Panc1 (cell line): ENCODE results near the gene UNC13A. TPM values are rescaled to one million over a fixed set of nuclear protein-coding genes. Genes with fewer than 3 reads are reported as not detected.

Experiments
- ATAC-seq: fragments of 200-7000 bp; cut with Tn5 transposase; 2 replicates; pipeline ENCODE4 v1.9.1; 2020; ENCODE audit warnings: mild to moderate bottlenecking, moderate library complexity
- BruUV-seq: library from RNA; stranded (reverse); fragments of 400-500 nt; replicated peaks from 2 replicates; lab custom pipeline; 2021; lab: Mats Ljungman, UMichigan
- CTCF ChIA-PET: fragments of 300-600 bp; sonication (Branson Sonifier 250); formaldehyde crosslinking; loops from one replicate; lab custom pipeline; 2022; ENCODE audit warnings: antibody characterized with exemption; lab: Charles Lee
- POLR2A ChIA-PET: fragments of 300-600 bp; sonication (Branson Sonifier 250); formaldehyde crosslinking; loops from one replicate; lab custom pipeline; 2022; ENCODE audit warnings: antibody characterized with exemption; lab: Charles Lee
- DNase-seq: peaks from one replicate; pipeline ENCODE4 v3.0.0-alpha.2; 2010; ENCODE audit warnings: low read depth, low spot score
- H3K27ac ChIP-seq: 2 replicates; pipeline ENCODE4 v1.5.1; 2011; ENCODE audit warnings: mild to moderate bottlenecking, low read length, inconsistent platforms
- H3K27me3 ChIP-seq: fragments of 200-500 bp; sonication (Bioruptor generic); 2 replicates; pipeline ENCODE4 v1.6.0; 2014; ENCODE audit warnings: low read length, inconsistent platforms; ENCODE audit not compliant: control insufficient read depth, insufficient read depth
- H3K36me3 ChIP-seq: fragments of 200-500 bp; sonication (Bioruptor generic); 2 replicates; pipeline ENCODE4 v1.5.1; 2014; ENCODE audit warnings: inconsistent platforms, mild to moderate bottlenecking, low read length, moderate library complexity; ENCODE audit not compliant: control insufficient read depth, insufficient read depth
- H3K4me1 ChIP-seq: 2 replicates; pipeline ENCODE4 v1.5.1; 2011; ENCODE audit warnings: inconsistent platforms, mild to moderate bottlenecking, low read length, moderate library complexity; ENCODE audit not compliant: control insufficient read depth, insufficient read depth
- H3K4me3 ChIP-seq, 2 experiments: 2 replicates each; pipeline ENCODE4 v1.5.1; 2011 to 2012; ENCODE audit warnings: low read depth in 2 of 2, low read length in 2 of 2, mild to moderate bottlenecking in 2 of 2, inconsistent platforms in 1 of 2, moderate library complexity in 1 of 2
- H3K9me3 ChIP-seq: fragments of 200-500 bp; sonication (Bioruptor generic); 2 replicates; pipeline ENCODE4 v1.5.1; 2014; ENCODE audit warnings: low read depth, mild to moderate bottlenecking, inconsistent platforms, low read length, moderate library complexity; ENCODE audit not compliant: control insufficient read depth, insufficient read depth
- POLR2AphosphoS5 ChIP-seq: IDR thresholded peaks from 2 replicates; pipeline ENCODE4 v1.6.1; 2012; ENCODE audit warnings: mild to moderate bottlenecking, low read depth, low read length, moderate library complexity
- REST ChIP-seq, 2 experiments: IDR thresholded peaks; 2 replicates each; pipeline ENCODE4 v1.6.1; 2011 to 2012; ENCODE audit warnings: low read depth in 2 of 2, control low read depth in 1 of 2, low read length in 1 of 2, mild to moderate bottlenecking in 1 of 2, moderate library complexity in 1 of 2; ENCODE audit not compliant: insufficient read depth in 1 of 2
- SIN3A ChIP-seq: IDR thresholded peaks from 2 replicates; pipeline ENCODE4 v1.6.1; 2012; ENCODE audit warnings: low read depth, mild to moderate bottlenecking, low read length, moderate library complexity, borderline replicate concordance; ENCODE audit not compliant: insufficient read depth
- TCF7L2 ChIP-seq: IDR thresholded peaks from 2 replicates; pipeline ENCODE4 v1.6.1; 2011; ENCODE audit warnings: mild to moderate bottlenecking, low read depth, low read length, inconsistent platforms
- in situ Hi-C: cut with HindIII; loops from 2 replicates; pipeline ENCODE4 v1.10.0; 2016; ENCODE audit warnings: low sequenced_read_pairs, low pct_unique_long_range_greater_than_20kb
- intact Hi-C: fragments of 100-400 bp; cut with micrococcal nuclease; formaldehyde crosslinking; loops from one replicate; pipeline ENCODE4 v1.10.0; 2022; ENCODE audit not compliant: unreplicated experiment
- total RNA-seq: library from RNA; stranded (reverse); gene quantifications from one replicate; pipeline ENCODE4 v1.2.1, GENCODE V29; 2021; ENCODE audit not compliant: unreplicated experiment
- TF ChIP-seq, protein P1 (sequence below): fragments of 450-650 bp; IDR thresholded peaks from 2 replicates; pipeline ENCODE4 v1.5.1; 2017; ENCODE audit warnings: mild to moderate bottlenecking

Gene UNC13A
- total RNA-seq, 1 experiment from 2014 or later: 0.46 TPM

- intact Hi-C loops (no loop called here), in situ Hi-C loops (no loop called here)
- no peaks in the 10 kb centered on the region for H3K9me3 ChIP-seq
- POLR2A ChIA-PET: no interaction called here
- H3K27ac ChIP-seq: no peak overlapping the region
- H3K27me3 ChIP-seq: no peaks in the 10 kb centered on the region
- CTCF ChIA-PET: no interaction called here
- no peak overlapping the region for H3K4me3 ChIP-seq
- TF ChIP-seq POLR2AphosphoS5: no peak
- TF ChIP-seq SIN3A: no peak
- TF ChIP-seq TCF7L2: no peak
- TF ChIP-seq REST (IDR thresholded peaks at IDR 0.05; ENCODE audit: insufficient read depth in 1 of 2, low read depth in 2 of 2, low read length in 1 of 2): no peak
- TF ChIP-seq, protein P1, sequence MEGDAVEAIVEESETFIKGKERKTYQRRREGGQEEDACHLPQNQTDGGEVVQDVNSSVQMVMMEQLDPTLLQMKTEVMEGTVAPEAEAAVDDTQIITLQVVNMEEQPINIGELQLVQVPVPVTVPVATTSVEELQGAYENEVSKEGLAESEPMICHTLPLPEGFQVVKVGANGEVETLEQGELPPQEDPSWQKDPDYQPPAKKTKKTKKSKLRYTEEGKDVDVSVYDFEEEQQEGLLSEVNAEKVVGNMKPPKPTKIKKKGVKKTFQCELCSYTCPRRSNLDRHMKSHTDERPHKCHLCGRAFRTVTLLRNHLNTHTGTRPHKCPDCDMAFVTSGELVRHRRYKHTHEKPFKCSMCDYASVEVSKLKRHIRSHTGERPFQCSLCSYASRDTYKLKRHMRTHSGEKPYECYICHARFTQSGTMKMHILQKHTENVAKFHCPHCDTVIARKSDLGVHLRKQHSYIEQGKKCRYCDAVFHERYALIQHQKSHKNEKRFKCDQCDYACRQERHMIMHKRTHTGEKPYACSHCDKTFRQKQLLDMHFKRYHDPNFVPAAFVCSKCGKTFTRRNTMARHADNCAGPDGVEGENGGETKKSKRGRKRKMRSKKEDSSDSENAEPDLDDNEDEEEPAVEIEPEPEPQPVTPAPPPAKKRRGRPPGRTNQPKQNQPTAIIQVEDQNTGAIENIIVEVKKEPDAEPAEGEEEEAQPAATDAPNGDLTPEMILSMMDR: no peak
- peaks cover 4% of the 10 kb centered on the region; the same call in 1 of the 2 replicates for H3K36me3 ChIP-seq
- no TSS peak for BruUV-seq
- H3K4me1 ChIP-seq: 0 out of 2 replicates have a peak, but pooled peaks cover 2% of the 10 kb centered on the region
- ATAC-seq (no peak), DNase-seq (no peak)
These were observed 2.6 kb downstream of the UNC13A start for GRCh38 chr19:17685451-17686022.

GRCh38 chr19:17684256-17684655, 3.9 kb downstream of the UNC13A start:
- BruUV-seq: no TSS peak
- intact Hi-C loops: no loop called here

More at GRCh38 chr19:17684256-17684655, 3.9 kb downstream of the UNC13A start:
- H3K4me3 ChIP-seq: no peak overlapping the region
- ATAC-seq: no peak
- peaks cover 4% of the 10 kb centered on the region; the same call in 1 of the 2 replicates for H3K36me3 ChIP-seq
- DNase-seq: no peak
- in situ Hi-C loops: no loop called here
- no peak overlapping the region for H3K27ac ChIP-seq
- ChIA-PET CTCF (no interaction called here), POLR2A (no interaction called here)
- no peak for TF ChIP-seq POLR2AphosphoS5
- TF ChIP-seq, protein P1: no peak
- 0 out of 2 replicates have a peak, but pooled peaks cover 2% of the 10 kb centered on the region for H3K27me3 ChIP-seq
- no peaks in the 10 kb centered on the region for H3K9me3 ChIP-seq
- H3K4me1 ChIP-seq: 0 out of 2 replicates have a peak, but pooled peaks cover 2% of the 10 kb centered on the region
